Posterior vena cava (tissue), 2 donors: ENCODE measurements around the gene HOXA4. TPM values are rescaled to one million over a fixed set of nuclear protein-coding genes. Genes with fewer than 3 reads are reported as not detected.

Experiments used
- DNase-seq: peaks from one replicate; pipeline ENCODE4 v3.0.0-alpha.2; 2020; ENCODE audit warnings: low spot score
- intact Hi-C, 2 donors: fragments of 100-400 bp; cut with DNase I; formaldehyde crosslinking; loops; one replicate each; pipeline versions ENCODE4 v1.14.1 to v1.14.2; 2022 to 2023
- total RNA-seq, 2 donors: library from RNA; stranded (reverse); fragmentation: NEBNext Ultra II Directional; extraction: Animal tissue kit (Norgen Biotek cat#: 25700); gene quantifications; one replicate each; pipeline ENCODE4 v1.2.1, GENCODE V29; 2021
- donor health status: DM: yes; HTN: yes; CAD: no.
- donor health status: DM: yes; HTN: yes; CAD: no.

HOXA4 gene
- total RNA-seq, 2 donors from 2014 or later: 6.2 to 9.5 TPM

GRCh38 chr7:27151341-27151930 is 20.9 kb upstream of the HOXA4 start:
- intact Hi-C loops: loop anchor here in 1 of 2 donors (10.0 kb wide), 1 partner anchor 957 kb away; no protein-coding TSS in a partner anchor
- DNase-seq: peak; percentile 86

GRCh38 chr7:27150568-27151340 is 20.2 kb upstream of the HOXA4 start:
- intact Hi-C loops: loop anchor here in 1 of 2 donors (10.0 kb wide), 1 partner anchor 956 kb away; no protein-coding TSS in a partner anchor
- DNase-seq: peak; percentile 93

GRCh38 chr7:27149842-27150567 is 19.4 kb upstream of the HOXA4 start:
- DNase-seq: peak; percentile 81
- intact Hi-C loops: loop anchor here in 1 of 2 donors (10.0 kb wide), 1 partner anchor 955 kb away; no protein-coding TSS in a partner anchor

- DNase-seq: no peak
These were observed 18.4 kb upstream of the HOXA4 start for GRCh38 chr7:27148756-27149641.

GRCh38 chr7:27148031-27148755 is 17.6 kb upstream of the HOXA4 start:
- intact Hi-C loops: no loop called here
- DNase-seq: no peak

More at GRCh38 chr7:27148756-27149641, 18.4 kb upstream of the HOXA4 start:
- intact Hi-C loops: no loop called here

- intact Hi-C loops: no loop called here
- no peak for DNase-seq
These were observed 16.9 kb upstream of the HOXA4 start, which contains the start of gene HOXA6 for GRCh38 chr7:27147199-27148030. Gene HOXA6, minus strand, starts transcription at chr7:27147774. Its CDS starts 25 bp downstream, at chr7:27147749.

GRCh38 chr7:27146491-27147198 is 16.1 kb upstream of the HOXA4 start:
- DNase-seq: no peak
- intact Hi-C loops: no loop called here

GRCh38 chr7:27145914-27146412 is 15.4 kb upstream of the HOXA4 start:
- intact Hi-C loops: no loop called here
- no peak for DNase-seq

- intact Hi-C loops: no loop called here
- no peak for DNase-seq
These were observed 14.8 kb upstream of the HOXA4 start for GRCh38 chr7:27145165-27145913.

- intact Hi-C loops: loop anchor here in 1 of 2 donors (1.0 kb wide), 1 partner anchor 460 kb away; no protein-coding TSS in a partner anchor
- no peak for DNase-seq
These were observed 14.2 kb upstream of the HOXA4 start for GRCh38 chr7:27144781-27145164.

GRCh38 chr7:27143950-27144780 is 13.6 kb upstream of the HOXA4 start:
- intact Hi-C loops: loop anchor here in 1 of 2 donors (1.0 kb wide), 1 partner anchor 460 kb away; no protein-coding TSS in a partner anchor
- no peak for DNase-seq

GRCh38 chr7:27143023-27143949 is 12.7 kb upstream of the HOXA4 start, which contains the start of gene HOXA5:
Gene HOXA5, minus strand, starts transcription at chr7:27143681. Its CDS starts 74 bp downstream, at chr7:27143607.
- intact Hi-C loops: no loop called here
- peak; percentile 92 for DNase-seq

GRCh38 chr7:27142580-27143022 is 12.0 kb upstream of the HOXA4 start:
- intact Hi-C loops: no loop called here

More at GRCh38 chr7:27142580-27143022, 12.0 kb upstream of the HOXA4 start:
- no peak for DNase-seq
